Measurements from ENCODE around the gene GJB2.

- no peak for TF ChIP-seq CTCF (IDR thresholded peaks at IDR 0.05; ENCODE audit: poor library complexity)
- no peak for TF ChIP-seq EZH2 (IDR thresholded peaks at IDR 0.05; ENCODE audit: borderline replicate concordance)
- TF ChIP-seq EZH2phosphoT487 (IDR thresholded peaks at IDR 0.05; ENCODE audit: low read depth, severe bottlenecking, unreplicated experiment) = no peak
Observed at GRCh38 chr13:20146381-20146780, 46.4 kb downstream of the GJB2 start.

All from hepatocyte (in vitro differentiated cells).